ENCODE data around the gene SPRY2.

SPRY2 gene

GRCh38 chr13:80312012-80312704, 28.8 kb downstream of the SPRY2 start:
- DNase-seq = no peak

- DNase-seq = no peak
These were observed 31.0 kb downstream of the SPRY2 start for GRCh38 chr13:80309926-80310325.

GRCh38 chr13:80307401-80307987, 33.4 kb downstream of the SPRY2 start:
- DNase-seq = no peak

- no peak for DNase-seq
These were observed 34.5 kb downstream of the SPRY2 start for GRCh38 chr13:80306337-80306972.

- DNase-seq = no peak
These were observed 35.2 kb downstream of the SPRY2 start for GRCh38 chr13:80305737-80306136.

GRCh38 chr13:80303225-80303811, 37.6 kb downstream of the SPRY2 start:
- DNase-seq = no peak

GRCh38 chr13:80299046-80299445, 41.9 kb downstream of the SPRY2 start:
- no peak for DNase-seq

GRCh38 chr13:80297503-80297902, 43.4 kb downstream of the SPRY2 start:
- DNase-seq = no peak

GRCh38 chr13:80297094-80297493, 43.8 kb downstream of the SPRY2 start:
- no peak for DNase-seq

GRCh38 chr13:80296638-80297037, 44.3 kb downstream of the SPRY2 start:
- DNase-seq = no peak

- no peak for DNase-seq
These were observed 50.3 kb downstream of the SPRY2 start for GRCh38 chr13:80290591-80290990.
